Sigmoid colon (tissue), 4 donors: ENCODE measurements around the gene SLC37A3.

Experiments used
- EP300 ChIP-seq, 4 donors: sonication (generic); formaldehyde crosslinking; IDR thresholded peaks; one replicate each; pipeline ENCODE4 v1.6.1; 2017; ENCODE audit warnings: antibody characterized with exemption in 4 of 4
- POLR2A ChIP-seq, 2 donors: fragments of 450-650 bp; IDR thresholded peaks; one replicate each; pipeline ENCODE4 v1.6.1; 2016; ENCODE audit warnings: antibody characterized with exemption in 2 of 2, mild to moderate bottlenecking in 2 of 2, moderate library complexity in 2 of 2
- POLR2AphosphoS5 ChIP-seq, 4 donors: sonication (generic); formaldehyde crosslinking; IDR thresholded peaks; one replicate each; pipeline ENCODE4 v1.6.1; 2017; ENCODE audit warnings: antibody characterized with exemption in 4 of 4
- TF ChIP-seq, protein P1 (sequence below), 4 experiments: fragments of 450-650 bp in 3 of 4; fragments of 200-600 bp in 1 of 4; IDR thresholded peaks; one replicate each; pipeline ENCODE4 v1.5.1; 2016 to 2019; ENCODE audit warnings: antibody characterized with exemption in 4 of 4, mild to moderate bottlenecking in 3 of 4, moderate library complexity in 2 of 4

DNA sequence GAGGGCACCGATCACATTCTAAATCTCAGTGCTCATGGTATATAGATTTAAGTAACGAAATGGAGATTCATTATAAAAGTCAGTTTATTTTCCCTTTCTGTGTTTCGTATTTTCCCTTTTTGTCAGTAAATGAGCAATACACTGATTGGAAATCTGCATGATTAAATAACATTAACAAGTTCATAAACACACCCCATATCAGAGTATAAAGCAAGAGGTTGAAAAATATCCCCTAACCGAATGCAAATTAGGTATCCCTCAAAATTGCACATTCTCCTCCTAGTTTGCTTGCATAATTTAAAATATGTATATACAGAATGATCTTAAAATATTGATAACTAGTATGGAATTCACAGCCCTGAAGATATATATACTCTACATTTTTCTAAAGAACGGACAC is 64.6 kb downstream of the SLC37A3 start:
- TF ChIP-seq, protein P1, sequence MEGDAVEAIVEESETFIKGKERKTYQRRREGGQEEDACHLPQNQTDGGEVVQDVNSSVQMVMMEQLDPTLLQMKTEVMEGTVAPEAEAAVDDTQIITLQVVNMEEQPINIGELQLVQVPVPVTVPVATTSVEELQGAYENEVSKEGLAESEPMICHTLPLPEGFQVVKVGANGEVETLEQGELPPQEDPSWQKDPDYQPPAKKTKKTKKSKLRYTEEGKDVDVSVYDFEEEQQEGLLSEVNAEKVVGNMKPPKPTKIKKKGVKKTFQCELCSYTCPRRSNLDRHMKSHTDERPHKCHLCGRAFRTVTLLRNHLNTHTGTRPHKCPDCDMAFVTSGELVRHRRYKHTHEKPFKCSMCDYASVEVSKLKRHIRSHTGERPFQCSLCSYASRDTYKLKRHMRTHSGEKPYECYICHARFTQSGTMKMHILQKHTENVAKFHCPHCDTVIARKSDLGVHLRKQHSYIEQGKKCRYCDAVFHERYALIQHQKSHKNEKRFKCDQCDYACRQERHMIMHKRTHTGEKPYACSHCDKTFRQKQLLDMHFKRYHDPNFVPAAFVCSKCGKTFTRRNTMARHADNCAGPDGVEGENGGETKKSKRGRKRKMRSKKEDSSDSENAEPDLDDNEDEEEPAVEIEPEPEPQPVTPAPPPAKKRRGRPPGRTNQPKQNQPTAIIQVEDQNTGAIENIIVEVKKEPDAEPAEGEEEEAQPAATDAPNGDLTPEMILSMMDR (IDR thresholded peaks at IDR 0.05) = no peak
- TF ChIP-seq POLR2AphosphoS5 (IDR thresholded peaks at IDR 0.05) (no peak), EP300 (IDR thresholded peaks at IDR 0.05) (no peak), POLR2A (IDR thresholded peaks at IDR 0.05) (no peak)
